HepG2 (cell line): Measurements from ENCODE around the gene PTX4. TPM values are rescaled to one million over a fixed set of nuclear protein-coding genes. Genes with fewer than 3 reads are reported as not detected.
A peak's percentile ranks its signal among the peaks of the same experiment; 100 is the strongest.

Experiments used
- ATAC-seq: fragments of 200-7000 bp; cut with Tn5 transposase; 3 replicates; pipeline ENCODE4 v1.9.1; 2020; ENCODE audit warnings: mild to moderate bottlenecking, moderate library complexity
- BruUV-seq: library from RNA; stranded (reverse); fragments of 400-500 nt; replicated peaks from 2 replicates; lab custom pipeline; 2021; lab: Mats Ljungman, UMichigan
- CTCF ChIA-PET: fragments of 300-600 bp; formaldehyde crosslinking; extraction: SDS; loops from one replicate; lab custom pipeline; 2021; ENCODE audit warnings: low total read pairs, inconsistent platforms, low intra/inter-chr PET ratio; lab: Yijun Ruan, JAX
- POLR2A ChIA-PET: fragments of 350-600 bp; sonication (Branson Sonifier 250); formaldehyde crosslinking; loops from one replicate; lab custom pipeline; 2020; ENCODE audit warnings: antibody characterized with exemption, inconsistent platforms; lab: Yijun Ruan, JAX
- DNase-seq: peaks from one replicate; pipeline ENCODE4 v3.0.0-alpha.2; 2015; ENCODE audit warnings: low spot score
- FAIRE-seq: peaks from 3 replicates; lab custom pipeline; 2011; peaks lifted over from hg19 to GRCh38; lab: Jason Lieb, UNC
- H2AFZ ChIP-seq: one replicate; pipeline ENCODE4 v1.6.1; 2011; ENCODE audit warnings: low read length, inconsistent platforms
- H3K27ac ChIP-seq: fragments of 300-600 bp; 3 replicates; pipeline ENCODE4 v1.8.0; 2011; ENCODE audit warnings: mixed run types, mild to moderate bottlenecking, mixed read lengths, low read length, inconsistent platforms; ENCODE audit not compliant: insufficient read depth; ENCODE audit errors: extremely low read length
- H3K27me3 ChIP-seq, 2 experiments: fragments of 200-600 bp in 1 of 2; 2 replicates in 1 of 2; 3 replicates in 1 of 2; pipeline versions ENCODE4 v1.6.0 to v1.8.0; 2011; ENCODE audit warnings: low read length in 2 of 2, mild to moderate bottlenecking in 2 of 2, moderate library complexity in 2 of 2, inconsistent platforms in 1 of 2; ENCODE audit not compliant: insufficient read depth in 2 of 2, control insufficient read depth in 1 of 2
- H3K36me3 ChIP-seq, 2 experiments: fragments of 200-600 bp in 1 of 2; replicated peaks in 1 of 2; 2 replicates in 1 of 2; 3 replicates in 1 of 2; pipeline versions ENCODE4 v1.5.1 to v1.8.0; 2011; ENCODE audit warnings: low read length in 2 of 2, inconsistent platforms in 1 of 2; ENCODE audit not compliant: insufficient read depth in 2 of 2, control insufficient read depth in 1 of 2
- H3K4me1 ChIP-seq: 2 replicates; pipeline ENCODE4 v1.5.1; 2012; ENCODE audit warnings: low read length, inconsistent platforms; ENCODE audit not compliant: insufficient read depth
- H3K4me2 ChIP-seq: 2 replicates; pipeline ENCODE4 v1.6.0; 2011; ENCODE audit warnings: low read depth, low read length, inconsistent platforms
- H3K4me3 ChIP-seq, 3 experiments: fragments of 200-600 bp in 1 of 3; sonication (generic), shearing (Covaris generic) in 1 of 3; replicated peaks in 1 of 3; 2 replicates each; pipeline ENCODE4 v1.5.1; 2011 to 2016; ENCODE audit warnings: low read length in 3 of 3, inconsistent platforms in 2 of 3, low read depth in 2 of 3, mild to moderate bottlenecking in 2 of 3, control low read depth in 1 of 3, mixed read lengths in 1 of 3; ENCODE audit not compliant: insufficient read depth in 1 of 3
- H3K79me2 ChIP-seq: one replicate; pipeline ENCODE4 v1.6.1; 2011; ENCODE audit warnings: low read length, inconsistent platforms; ENCODE audit not compliant: insufficient read depth
- H3K9ac ChIP-seq: 2 replicates; pipeline ENCODE4 v1.6.0; 2011; ENCODE audit warnings: mild to moderate bottlenecking, low read depth, low read length, inconsistent platforms; ENCODE audit not compliant: insufficient read depth
- H3K9me3 ChIP-seq: 2 replicates; pipeline ENCODE4 v1.5.1; 2012; ENCODE audit warnings: mild to moderate bottlenecking, low read length
- H4K20me1 ChIP-seq: 2 replicates; pipeline ENCODE4 v1.6.0; 2011; ENCODE audit warnings: inconsistent platforms, mild to moderate bottlenecking, low read length, moderate library complexity; ENCODE audit not compliant: insufficient read depth
- AGO2 ChIP-seq: fragments of 200-400 bp; formaldehyde crosslinking; optimal IDR thresholded peaks from 2 replicates; pipeline ENCODE3; 2017; ENCODE audit warnings: mild to moderate bottlenecking, low read depth, low read length, moderate library complexity
- GMEB1 ChIP-seq: sonication (generic); formaldehyde crosslinking; IDR thresholded peaks from 2 replicates; pipeline ENCODE4 v1.5.1; 2020; ENCODE audit warnings: missing genetic modification reagents, mild to moderate bottlenecking, borderline replicate concordance
- HMG20A ChIP-seq: IDR thresholded peaks from 2 replicates; pipeline ENCODE4 v1.6.1; 2016; ENCODE audit warnings: borderline replicate concordance
- PHF21A ChIP-seq: sonication (generic); formaldehyde crosslinking; IDR thresholded peaks from 2 replicates; pipeline ENCODE4 v1.5.0; 2020; ENCODE audit warnings: mild to moderate bottlenecking, missing genetic modification reagents
- RBFOX2 ChIP-seq: fragments of 200-400 bp; formaldehyde crosslinking; IDR thresholded peaks from 2 replicates; pipeline ENCODE4 v1.6.1; 2017; ENCODE audit warnings: low read depth, mild to moderate bottlenecking, low read length
- ZNF556 ChIP-seq: sonication (generic); formaldehyde crosslinking; IDR thresholded peaks from 2 replicates; pipeline ENCODE4 v1.4.0; 2020; ENCODE audit warnings: mild to moderate bottlenecking, missing genetic modification reagents, borderline replicate concordance
- ZNF891 ChIP-seq: sonication (generic); formaldehyde crosslinking; IDR thresholded peaks from 2 replicates; pipeline ENCODE4 v1.5.0; 2020; ENCODE audit warnings: mild to moderate bottlenecking, missing genetic modification reagents
- WGBS: methylation state at CpG from one replicate; pipeline ENCODE4 v1.1.6; 2017; ENCODE audit warnings: low lambda C conversion rate; 5-methylcytosine and 5-hydroxymethylcytosine counted together
- in situ Hi-C: cut with HindIII; loops from 2 replicates; pipeline ENCODE4 v1.10.0; 2017; ENCODE audit warnings: low pct_unique_long_range_greater_than_20kb; ENCODE audit not compliant: extremely low pct_ligation_motif_present
- intact Hi-C: fragments of 100-400 bp; cut with micrococcal nuclease; formaldehyde crosslinking; loops from one replicate; pipeline ENCODE4 v1.10.0; 2022; ENCODE audit not compliant: unreplicated experiment
- polyA plus RNA-seq, 8 experiments: library from polyadenylated mRNA; depleted of rRNA in 3 of 8; stranded (reverse) in 7 of 8; unstranded in 1 of 8; fragments of >200 nt; fragmentation: Illumina TruSeq in 4 of 8; extraction: Trizol in 4 of 8; gene quantifications; 2 replicates each; pipeline versions ENCODE4 v1.2.1 to v1.2.3, GENCODE V29; 2011 to 2016; ENCODE audit warnings: low read depth in 4 of 8, missing spikeins in 1 of 8, mixed read lengths in 1 of 8; ENCODE audit not compliant: insufficient read depth in 1 of 8
- total RNA-seq, 5 experiments: library from RNA; depleted of rRNA; stranded (reverse); fragments of >200 nt; fragmentation: Illumina TruSeq; extraction: Trizol; gene quantifications; 2 replicates each; pipeline ENCODE4 v1.2.3, GENCODE V29; 2016; ENCODE audit warnings: low read depth in 1 of 5
- TF ChIP-seq, protein P1 (sequence below): sonication (generic); formaldehyde crosslinking; IDR thresholded peaks from 2 replicates; pipeline ENCODE4 v1.8.0; 2022; ENCODE audit warnings: missing genetic modification reagents, mild to moderate bottlenecking, borderline replicate concordance

The PTX4 gene
- total and polyA plus RNA-seq, 2 of the 13 experiments (the other 11 are each of a cell fraction or from before 2014, with no cell fraction given) = 0.04 TPM; not detected in 1

DNA sequence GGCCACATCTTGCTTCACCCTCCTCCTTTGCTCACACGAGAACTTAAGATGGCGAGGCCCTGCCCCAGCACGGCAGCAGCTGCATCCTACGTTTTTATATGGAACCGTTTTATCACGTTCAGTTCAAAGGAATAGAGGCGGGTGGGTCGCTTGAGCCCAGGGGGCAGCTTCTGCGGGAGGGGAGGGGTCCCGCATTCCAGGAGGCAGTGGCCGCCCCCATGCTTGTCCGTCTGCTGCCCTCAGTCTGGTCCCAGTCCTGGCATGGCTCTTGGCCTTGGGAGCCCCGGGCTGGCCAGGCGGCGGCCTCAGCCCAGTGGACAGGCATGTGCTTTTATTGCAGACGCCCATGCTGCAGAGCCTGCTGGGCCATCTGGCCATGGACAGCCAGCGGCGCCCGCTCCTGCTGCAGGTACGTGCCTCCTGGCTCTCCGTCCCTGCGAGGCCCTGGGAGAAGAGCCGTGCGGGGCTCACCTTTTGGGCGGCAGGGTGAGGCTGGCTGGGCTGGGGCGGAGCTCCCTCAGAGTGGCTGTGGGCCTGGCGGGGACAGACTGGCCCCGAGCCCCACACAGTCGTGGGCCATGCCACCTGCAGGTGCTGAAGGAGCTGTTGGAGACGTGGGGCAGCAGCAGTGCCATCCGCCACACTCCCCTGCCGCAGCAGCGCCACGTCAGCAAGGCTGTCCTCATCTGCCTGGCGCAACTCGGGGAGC lies 11.2 kb upstream of the PTX4 start:
- DNase-seq = no peak
- no peak overlapping the region for H3K4me3 ChIP-seq
- TF ChIP-seq ZNF891 (CRISPR knock-in tag) (no peak), AGO2 (peak; percentile 70), HMG20A (CRISPR knock-in tag) (no peak), RBFOX2 (0 out of 2 replicates have a peak, but pooled peaks have one; percentile 43), PHF21A (CRISPR knock-in tag) (no peak), ZNF556 (no peak), GMEB1 (CRISPR knock-in tag) (no peak)
- TF ChIP-seq, protein P1, sequence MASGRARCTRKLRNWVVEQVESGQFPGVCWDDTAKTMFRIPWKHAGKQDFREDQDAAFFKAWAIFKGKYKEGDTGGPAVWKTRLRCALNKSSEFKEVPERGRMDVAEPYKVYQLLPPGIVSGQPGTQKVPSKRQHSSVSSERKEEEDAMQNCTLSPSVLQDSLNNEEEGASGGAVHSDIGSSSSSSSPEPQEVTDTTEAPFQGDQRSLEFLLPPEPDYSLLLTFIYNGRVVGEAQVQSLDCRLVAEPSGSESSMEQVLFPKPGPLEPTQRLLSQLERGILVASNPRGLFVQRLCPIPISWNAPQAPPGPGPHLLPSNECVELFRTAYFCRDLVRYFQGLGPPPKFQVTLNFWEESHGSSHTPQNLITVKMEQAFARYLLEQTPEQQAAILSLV (CRISPR knock-in tag) = no peak
- TF ChIP-seq, all 625 proteins: peak for 2
- no peak for ATAC-seq
- FAIRE-seq = no peak
- ChIA-PET POLR2A (no interaction called here), CTCF (no interaction called here)
- Histone ChIP-seq H3K27ac (no peak overlapping the region), H3K4me2 (no peak overlapping the region), H3K4me1 (peaks cover 2% of the 10 kb centered on the region; the same call in 1 of the 2 replicates), H3K36me3 (peaks cover 9 to 35% of the 10 kb centered on the region in 2 experiments; a peak in 2 of 5 replicates), H4K20me1 (no peaks in the 10 kb centered on the region), H3K9ac (no peak overlapping the region), H3K9me3 (no peaks in the 10 kb centered on the region), H3K27me3 (no peaks in the 10 kb centered on the region), H2AFZ (no peak overlapping the region), H3K79me2 (no peaks in the 10 kb centered on the region)
- 98% methylated on average over 14 of the region's 36 CpGs for WGBS
- no TSS peak for BruUV-seq
- intact Hi-C loops = no loop called here
- in situ Hi-C loops = no loop called here
